ENCODE results near the gene BPIFB1. TPM values are rescaled to one million over a fixed set of nuclear protein-coding genes. Genes with fewer than 3 reads are reported as not detected.

The BPIFB1 gene
- total and polyA plus RNA-seq, 9 donors: 0.15 TPM; not detected in 8

GRCh38 chr20:33280775-33281174 is 2.2 kb upstream of the BPIFB1 start:
- Histone ChIP-seq H3K4me1 (ENCODE audit: insufficient read depth) (no peaks in the 10 kb centered on the region), H3K4me3 (no peak overlapping the region), H3K27me3 (no peaks in the 10 kb centered on the region), H3K27ac (no peak overlapping the region), H3K36me3 (no peaks in the 10 kb centered on the region), H3K9me3 (no peaks in the 10 kb centered on the region)
- TF ChIP-seq CTCF (IDR thresholded peaks at IDR 0.05) (no peak), POLR2A (IDR thresholded peaks at IDR 0.05) (no peak), EP300 (IDR thresholded peaks at IDR 0.05) (no peak)
- intact Hi-C loops (cut with DNase I): no loop called here
- DNase-seq: no peak
- WGBS, 3 donors: 66 to 77% (median 66%) methylated on average over 7 of the region's 7 CpGs

GRCh38 chr20:33281550-33282146 is 1.4 kb upstream of the BPIFB1 start:
- intact Hi-C loops (cut with DNase I): no loop called here
- H3K9me3 ChIP-seq: no peaks in the 10 kb centered on the region
- H3K27me3 ChIP-seq: no peaks in the 10 kb centered on the region
- H3K27ac ChIP-seq: no peak overlapping the region
- H3K4me3 ChIP-seq: no peak overlapping the region
- no peak for DNase-seq
- TF ChIP-seq CTCF (IDR thresholded peaks at IDR 0.05) (no peak), POLR2A (IDR thresholded peaks at IDR 0.05) (no peak), EP300 (IDR thresholded peaks at IDR 0.05) (no peak)
- no peaks in the 10 kb centered on the region for H3K4me1 ChIP-seq (ENCODE audit: insufficient read depth)
- 62 to 64% (median 64%) methylated on average over 11 of the region's 11 CpGs for WGBS, 3 donors
- no peaks in the 10 kb centered on the region for H3K36me3 ChIP-seq

GRCh38 chr20:33282196-33282934 is 649 bp upstream of the BPIFB1 start:
- Histone ChIP-seq H3K27ac (no peak overlapping the region), H3K4me3 (no peak overlapping the region), H3K27me3 (no peaks in the 10 kb centered on the region), H3K9me3 (no peaks in the 10 kb centered on the region), H3K4me1 (ENCODE audit: insufficient read depth) (no peaks in the 10 kb centered on the region), H3K36me3 (no peaks in the 10 kb centered on the region)
- DNase-seq: no peak
- WGBS, 3 donors: 83 to 85% (median 83%) methylated on average over 8 of the region's 8 CpGs
- intact Hi-C loops (cut with DNase I): no loop called here
- TF ChIP-seq CTCF (IDR thresholded peaks at IDR 0.05) (no peak), POLR2A (IDR thresholded peaks at IDR 0.05) (no peak), EP300 (IDR thresholded peaks at IDR 0.05) (no peak)

GRCh38 chr20:33284284-33284683 is 1.3 kb downstream of the BPIFB1 start:
- Histone ChIP-seq H3K27me3 (no peaks in the 10 kb centered on the region), H3K36me3 (no peaks in the 10 kb centered on the region), H3K9me3 (no peaks in the 10 kb centered on the region), H3K4me3 (no peak overlapping the region), H3K4me1 (ENCODE audit: insufficient read depth) (no peaks in the 10 kb centered on the region), H3K27ac (no peak overlapping the region)
- no peak for DNase-seq
- WGBS, 3 donors: 67 to 80% (median 73%) methylated on average over 3 to 4 of the region's 4 CpGs
- TF ChIP-seq CTCF (IDR thresholded peaks at IDR 0.05) (no peak), EP300 (IDR thresholded peaks at IDR 0.05) (no peak), POLR2A (IDR thresholded peaks at IDR 0.05) (no peak)
- intact Hi-C loops (cut with DNase I): no loop called here

All from ovary (tissue), 9 donors.